GM12873 (cell line): ENCODE results near the gene GRK5.

Source experiments
- CTCF ChIP-seq: IDR thresholded peaks from 2 replicates; pipeline ENCODE4 v1.5.1; 2012; ENCODE audit warnings: low read depth, mild to moderate bottlenecking, moderate library complexity, low read length, control low read depth; ENCODE audit not compliant: insufficient read depth; ENCODE audit errors: missing control alignments

Gene GRK5

GRCh38 chr10:119406601-119407253, 199.4 kb downstream of the GRK5 start:
- no peak for TF ChIP-seq CTCF

GRCh38 chr10:119407254-119407777, 199.9 kb downstream of the GRK5 start:
- TF ChIP-seq CTCF, result no peak

GRCh38 chr10:119408072-119408471, 200.7 kb downstream of the GRK5 start:
- TF ChIP-seq CTCF, result no peak

- no peak for TF ChIP-seq CTCF
Measured at GRCh38 chr10:119408969-119409371, 201.6 kb downstream of the GRK5 start.

- TF ChIP-seq CTCF, result no peak
Measured at GRCh38 chr10:119409385-119409784, 202.0 kb downstream of the GRK5 start.

- no peak for TF ChIP-seq CTCF
Measured at GRCh38 chr10:119409906-119410305, 202.5 kb downstream of the GRK5 start.

GRCh38 chr10:119410361-119411116, 203.2 kb downstream of the GRK5 start:
- TF ChIP-seq CTCF, result no peak
